Left lung (tissue), 10 donors: Measurements from ENCODE around the gene METTL16. TPM values are rescaled to one million over a fixed set of nuclear protein-coding genes. Genes with fewer than 3 reads are reported as not detected.
"Not testable (repeated sequence)": the region's sequence is repeated elsewhere in the genome, so short reads cannot be mapped to it uniquely, and the experiment has no call there.

Experiments
- ATAC-seq: fragments of 200-7000 bp; cut with Tn5 transposase; one replicate; pipeline ENCODE4 v1.9.1; 2020; ENCODE audit warnings: moderate library complexity
- DNase-seq, 4 donors: peaks; one replicate each; pipeline ENCODE4 v3.0.0-alpha.2; 2013 to 2020
- H3K27ac ChIP-seq, 2 donors: fragments of 200-600 bp; sonication (generic) in 1 of 2; one replicate each; pipeline versions ENCODE4 v1.5.0 to v1.8.0; 2020 to 2021
- H3K27me3 ChIP-seq, 2 donors: fragments of 200-600 bp; sonication (generic) in 1 of 2; one replicate each; pipeline versions ENCODE4 v1.5.0 to v1.8.0; 2020 to 2021
- H3K36me3 ChIP-seq, 2 donors: fragments of 200-600 bp; sonication (generic) in 1 of 2; one replicate each; pipeline versions ENCODE4 v1.5.0 to v1.8.0; 2020 to 2021
- H3K4me1 ChIP-seq, 2 donors: fragments of 200-600 bp; one replicate each; pipeline ENCODE4 v1.8.0; 2021
- H3K4me3 ChIP-seq, 2 donors: fragments of 200-600 bp; sonication (generic) in 1 of 2; one replicate each; pipeline versions ENCODE4 v1.5.0 to v1.8.0; 2020 to 2021; ENCODE audit warnings: mild to moderate bottlenecking in 1 of 2
- H3K9me3 ChIP-seq, 2 donors: fragments of 200-600 bp; sonication (generic) in 1 of 2; one replicate each; pipeline versions ENCODE4 v1.5.0 to v1.8.0; 2020 to 2021
- CTCF ChIP-seq, 2 donors: fragments of 200-600 bp; sonication (generic) in 1 of 2; IDR thresholded peaks; one replicate each; pipeline versions ENCODE4 v1.5.0 to v1.8.0; 2021; ENCODE audit warnings: antibody characterized with exemption in 2 of 2
- intact Hi-C, 2 donors: fragments of 100-400 bp; cut with DNase I; formaldehyde crosslinking; loops; one replicate each; pipeline versions ENCODE4 v1.11.2 to v1.14.2; 2022
- polyA plus RNA-seq, 6 donors: library from polyadenylated mRNA; unstranded; fragments of 120-200 nt; gene quantifications; one replicate each; pipeline ENCODE4 v1.2.1, GENCODE V29; 2013; ENCODE audit not compliant: insufficient read length in 6 of 6
- total RNA-seq, 2 donors: library from RNA; stranded (reverse); fragmentation: NEBNext Ultra II Directional; extraction: Animal tissue kit (Norgen Biotek cat#: 25700); gene quantifications; one replicate each; pipeline ENCODE4 v1.2.1, GENCODE V29; 2021
- donor health status: DM: no; HTN: yes; CAD: no.
- donor health status: DM: no; HTN: no; CAD: no.

Gene METTL16
- total and polyA plus RNA-seq, 8 donors: 25.1 to 51.8 (median 38.7) TPM

DNA sequence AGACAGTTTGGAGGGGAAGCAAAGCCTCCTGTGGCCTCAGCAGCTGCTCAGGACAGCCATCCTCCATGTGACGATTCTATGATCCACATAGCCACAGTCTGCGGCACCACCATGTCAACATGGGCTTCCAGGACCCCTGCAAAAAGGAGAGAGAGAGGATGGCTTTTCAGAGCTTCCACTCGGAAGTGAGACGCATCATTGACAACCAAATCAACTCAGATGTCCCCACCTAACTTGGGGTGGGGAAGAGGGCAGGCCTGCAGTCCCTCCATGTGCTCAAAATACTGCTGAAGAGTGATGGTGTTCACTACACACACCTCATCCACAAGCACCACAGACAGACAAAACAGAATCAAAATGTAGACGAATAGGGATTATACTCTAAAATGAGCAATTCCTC lies 5.9 kb upstream of the METTL16 start:
- H3K27ac ChIP-seq: no peak overlapping the region
- peaks cover 0 to 4% of the 10 kb centered on the region in 2 donors for H3K4me1 ChIP-seq
- intact Hi-C loops: no loop called here
- ATAC-seq (no peak), DNase-seq (no peak)
- no peaks in the 10 kb centered on the region for H3K27me3 ChIP-seq
- H3K9me3 ChIP-seq: no peaks in the 10 kb centered on the region
- no peaks in the 10 kb centered on the region for H3K36me3 ChIP-seq
- no peak for TF ChIP-seq CTCF (IDR thresholded peaks at IDR 0.05)
- no peak overlapping the region for H3K4me3 ChIP-seq

GRCh38 chr17:2511138-2511461 lies 588 bp downstream of the METTL16 start:
- intact Hi-C loops: no loop called here
- ATAC-seq (no peak), DNase-seq (peak in 1 of 4 donors; percentile 16)
- H3K27ac ChIP-seq: peak overlapping the region; percentile 86 to 93
- H3K4me1 ChIP-seq: peaks cover 11 to 38% of the 10 kb centered on the region in 2 donors
- TF ChIP-seq CTCF (IDR thresholded peaks at IDR 0.05): no peak
- peak overlapping the region; percentile 49 to 58 for H3K4me3 ChIP-seq
- no peaks in the 10 kb centered on the region for H3K27me3 ChIP-seq
- H3K36me3 ChIP-seq: no peaks in the 10 kb centered on the region
- H3K9me3 ChIP-seq: no peaks in the 10 kb centered on the region

DNA sequence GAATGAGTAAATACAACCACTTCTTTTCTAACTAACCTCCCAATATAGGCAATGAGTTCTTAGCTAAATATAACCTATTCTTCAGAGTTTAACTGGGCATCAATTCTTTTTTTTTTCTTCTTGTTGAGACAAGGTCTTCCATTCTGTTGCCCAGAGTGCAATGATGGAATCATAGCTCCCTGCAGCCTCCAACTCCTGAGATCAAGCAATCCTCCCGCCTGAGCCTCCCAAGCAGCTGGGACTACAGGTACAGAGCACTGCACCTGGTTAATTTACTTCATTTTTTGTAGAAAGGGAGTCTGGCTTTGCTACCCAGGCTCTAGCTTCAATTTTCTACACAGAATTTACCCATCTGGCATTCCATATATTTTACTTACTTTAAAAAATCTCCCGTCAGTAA lies 1.1 kb downstream of the METTL16 start:
- H3K27ac ChIP-seq: peak overlapping the region; percentile 86 to 93
- H3K27me3 ChIP-seq: no peaks in the 10 kb centered on the region
- DNase-seq (no peak), ATAC-seq (no peak)
- no peak for TF ChIP-seq CTCF (IDR thresholded peaks at IDR 0.05)
- intact Hi-C loops: no loop called here
- peaks cover 11 to 38% of the 10 kb centered on the region in 2 donors for H3K4me1 ChIP-seq
- no peaks in the 10 kb centered on the region for H3K36me3 ChIP-seq
- H3K9me3 ChIP-seq: no peaks in the 10 kb centered on the region
- H3K4me3 ChIP-seq: peak overlapping the region; percentile 49 to 58

- Histone ChIP-seq H3K36me3 (no peaks in the 10 kb centered on the region), H3K4me3 (no peak overlapping the region), H3K4me1 (peaks cover 11 to 38% of the 10 kb centered on the region in 2 donors), H3K9me3 (no peaks in the 10 kb centered on the region), H3K27ac (no peak overlapping the region), H3K27me3 (no peaks in the 10 kb centered on the region)
- no peak for TF ChIP-seq CTCF (IDR thresholded peaks at IDR 0.05)
- no peak for ATAC-seq
- DNase-seq: no peak
- intact Hi-C loops: no loop called here
These were observed 3.7 kb downstream of the METTL16 start for GRCh38 chr17:2508035-2508434.

DNA sequence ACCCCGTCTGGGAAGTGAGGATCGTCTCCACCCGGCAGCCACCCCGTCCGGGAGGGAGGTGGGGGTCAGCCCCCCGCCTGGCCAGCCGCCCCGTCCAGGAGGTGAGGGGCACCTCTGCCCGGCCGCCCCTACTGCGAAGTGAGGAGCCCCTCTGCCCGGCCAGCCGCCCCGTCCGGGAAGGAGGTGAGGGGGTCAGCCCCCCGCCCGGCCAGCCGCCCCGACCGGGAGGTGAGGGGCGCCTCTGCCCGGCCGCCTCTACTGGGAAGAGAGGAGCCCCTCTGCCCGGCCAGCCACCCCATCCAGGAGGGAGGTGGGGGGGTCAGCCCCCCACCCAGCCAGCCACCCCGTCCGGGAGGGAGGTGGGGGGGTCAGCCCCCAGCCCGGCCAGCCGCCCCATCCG lies 4.7 kb downstream of the METTL16 start:
- H3K36me3 ChIP-seq, ATAC-seq, H3K27ac ChIP-seq, H3K27me3 ChIP-seq, DNase-seq, H3K4me3 ChIP-seq, H3K9me3 ChIP-seq, intact Hi-C loops: not testable (repeated sequence)
- H3K4me1 ChIP-seq: peaks cover 11 to 30% of the 10 kb centered on the region in 2 donors

DNA sequence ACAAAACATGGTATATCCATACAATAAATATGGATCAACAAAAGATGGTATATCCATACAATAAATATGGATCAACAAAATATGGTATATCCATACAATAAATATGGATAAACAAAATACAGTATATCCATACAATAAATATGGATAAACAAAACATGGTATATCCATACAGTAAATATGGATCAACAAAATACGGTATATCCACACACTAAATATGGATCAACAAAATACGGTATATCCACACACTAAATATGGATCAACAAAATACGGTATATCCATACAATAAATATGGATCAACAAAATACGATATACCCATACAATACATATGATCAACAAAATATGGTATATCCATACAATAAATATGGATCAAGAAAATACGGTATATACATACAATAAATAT lies 8.1 kb downstream of the METTL16 start:
- ATAC-seq: no peak
- peaks cover 0 to 5% of the 10 kb centered on the region in 2 donors for H3K4me1 ChIP-seq
- no peak for TF ChIP-seq CTCF (IDR thresholded peaks at IDR 0.05)
- no peaks in the 10 kb centered on the region for H3K27me3 ChIP-seq
- no peak overlapping the region for H3K27ac ChIP-seq
- peaks cover 0 to 30% of the 10 kb centered on the region in 2 donors for H3K36me3 ChIP-seq
- DNase-seq: no peak
- no peak overlapping the region for H3K4me3 ChIP-seq
- no peaks in the 10 kb centered on the region for H3K9me3 ChIP-seq
- intact Hi-C loops: no loop called here
